Omental fat pad (tissue), 4 donors: ENCODE data around the gene GAS2L2. TPM values are rescaled to one million over a fixed set of nuclear protein-coding genes. Genes with fewer than 3 reads are reported as not detected.

Source experiments
- ATAC-seq: fragments of 150-250 bp; one replicate; pipeline ENCODE4 v1.9.1; 2016; ENCODE audit warnings: mild to moderate bottlenecking, moderate library complexity; ENCODE audit not compliant: low FRiP score
- DNase-seq: peaks from one replicate; pipeline ENCODE4 v3.0.0-alpha.2; 2019; ENCODE audit warnings: low spot score
- CTCF ChIP-seq, 3 donors: fragments of 450-650 bp; IDR thresholded peaks; one replicate each; pipeline ENCODE4 v1.5.1; 2016 to 2017; ENCODE audit warnings: antibody characterized with exemption in 3 of 3, mild to moderate bottlenecking in 3 of 3, moderate library complexity in 2 of 3
- total RNA-seq, 4 donors: library from RNA; depleted of rRNA; stranded (reverse); fragments of >200 nt; gene quantifications; one replicate each; pipeline ENCODE4 v1.1.0, GENCODE V29; 2016

GAS2L2 gene
- total RNA-seq, 4 donors from 2014 or later: 0.37 to 0.82 (median 0.48) TPM; not detected in 1

- ATAC-seq (peak; percentile 17), DNase-seq (no peak)
- no peak for TF ChIP-seq CTCF (IDR thresholded peaks at IDR 0.05)
Observed at GRCh38 chr17:35773679-35774425, 20.8 kb upstream of the GAS2L2 start.

- DNase-seq (no peak), ATAC-seq (no peak)
- TF ChIP-seq CTCF (IDR thresholded peaks at IDR 0.05): no peak
Observed at GRCh38 chr17:35773129-35773528, 20.1 kb upstream of the GAS2L2 start.

- no peak for ATAC-seq
- no peak for TF ChIP-seq CTCF (IDR thresholded peaks at IDR 0.05)
- DNase-seq: no peak
Observed at GRCh38 chr17:35769895-35770486, 17.0 kb upstream of the GAS2L2 start.

- no peak for DNase-seq
- ATAC-seq: no peak
- no peak for TF ChIP-seq CTCF (IDR thresholded peaks at IDR 0.05)
Observed at GRCh38 chr17:35768797-35769196, 15.8 kb upstream of the GAS2L2 start.

- no peak for ATAC-seq
- TF ChIP-seq CTCF (IDR thresholded peaks at IDR 0.05): no peak
- no peak for DNase-seq
Observed at GRCh38 chr17:35766903-35767510, 14.0 kb upstream of the GAS2L2 start.

GRCh38 chr17:35766489-35766877, 13.4 kb upstream of the GAS2L2 start:
- ATAC-seq (no peak), DNase-seq (no peak)
- TF ChIP-seq CTCF (IDR thresholded peaks at IDR 0.05): no peak
